ENCODE data around the gene LIAS. TPM values are rescaled to one million over a fixed set of nuclear protein-coding genes. Genes with fewer than 3 reads are reported as not detected.

The LIAS gene
- total RNA-seq, 1 experiment from 2014 or later: 23.1 TPM

DNA sequence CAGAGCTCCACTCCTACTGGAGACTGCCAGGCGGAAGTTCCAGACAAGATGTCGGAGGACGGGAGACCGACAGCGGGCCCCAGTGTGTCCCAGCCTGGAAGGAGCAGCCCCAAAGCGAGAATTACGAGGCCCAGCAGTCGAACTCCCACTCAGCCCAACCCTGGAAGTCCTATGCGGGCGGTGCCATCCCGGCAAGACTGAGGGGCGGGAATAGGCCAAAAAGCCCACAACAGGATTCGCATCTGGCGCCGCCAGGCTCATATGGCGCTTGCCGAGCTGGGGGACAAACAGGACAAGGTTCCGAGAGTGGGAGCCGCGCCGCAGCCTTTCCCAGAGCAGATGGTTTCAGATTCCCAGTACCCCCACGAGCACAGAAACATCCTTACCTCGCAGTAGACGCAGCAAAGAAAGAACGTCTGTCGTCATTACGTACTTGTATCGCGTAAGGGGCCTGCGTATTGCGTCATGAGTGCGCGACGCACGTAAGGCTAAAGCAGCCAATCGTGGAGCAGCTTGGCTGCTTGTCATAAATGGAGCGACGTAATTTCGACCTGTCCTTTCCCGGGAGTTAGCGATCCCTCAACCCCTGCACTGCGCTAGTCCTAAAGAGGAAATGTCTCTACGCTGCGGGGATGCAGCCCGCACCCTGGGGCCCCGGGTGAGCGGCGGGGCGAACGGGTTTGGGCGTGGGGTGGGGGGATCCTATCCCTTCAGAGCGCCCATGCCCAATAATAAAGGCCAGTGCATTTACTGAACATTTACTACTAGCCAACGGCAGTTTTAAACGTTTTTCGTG lies at the start of gene LIAS, which contains the start of gene RPL9 (continued):
- no peak for TF ChIP-seq PRDM15 (CRISPR knock-in tag; IDR thresholded peaks at IDR 0.05)
- no peak for TF ChIP-seq NR3C1 (CRISPR knock-in tag; conservative IDR thresholded peaks at IDR 0.05; ENCODE audit: low read depth)
- no peak for TF ChIP-seq AFF4 (CRISPR knock-in tag; IDR thresholded peaks at IDR 0.05; ENCODE audit: borderline replicate concordance)
- TF ChIP-seq IRF2 (CRISPR knock-in tag; IDR thresholded peaks at IDR 0.05; ENCODE audit: borderline replicate concordance, low read depth): no peak
- TF ChIP-seq, protein P1, sequence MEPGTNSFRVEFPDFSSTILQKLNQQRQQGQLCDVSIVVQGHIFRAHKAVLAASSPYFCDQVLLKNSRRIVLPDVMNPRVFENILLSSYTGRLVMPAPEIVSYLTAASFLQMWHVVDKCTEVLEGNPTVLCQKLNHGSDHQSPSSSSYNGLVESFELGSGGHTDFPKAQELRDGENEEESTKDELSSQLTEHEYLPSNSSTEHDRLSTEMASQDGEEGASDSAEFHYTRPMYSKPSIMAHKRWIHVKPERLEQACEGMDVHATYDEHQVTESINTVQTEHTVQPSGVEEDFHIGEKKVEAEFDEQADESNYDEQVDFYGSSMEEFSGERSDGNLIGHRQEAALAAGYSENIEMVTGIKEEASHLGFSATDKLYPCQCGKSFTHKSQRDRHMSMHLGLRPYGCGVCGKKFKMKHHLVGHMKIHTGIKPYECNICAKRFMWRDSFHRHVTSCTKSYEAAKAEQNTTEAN (CRISPR knock-in tag; IDR thresholded peaks at IDR 0.05): peak; percentile 78; the same call in 1 of the 2 replicates
- no peak for TF ChIP-seq RELA (CRISPR knock-in tag; IDR thresholded peaks at IDR 0.05; ENCODE audit: borderline replicate concordance)
- peak; percentile 80 for TF ChIP-seq FOXP1 (CRISPR knock-in tag; IDR thresholded peaks at IDR 0.05; ENCODE audit: borderline replicate concordance)
- TF ChIP-seq HMGA2 (CRISPR knock-in tag; IDR thresholded peaks at IDR 0.05): no peak
- no peak for TF ChIP-seq TEAD4 (CRISPR knock-in tag; IDR thresholded peaks at IDR 0.05)
- TF ChIP-seq ATF3 (CRISPR knock-in tag; conservative IDR thresholded peaks at IDR 0.05): no peak
- TF ChIP-seq ZNF671 (CRISPR knock-in tag; IDR thresholded peaks at IDR 0.05): no peak
- TF ChIP-seq JUN (CRISPR knock-in tag; IDR thresholded peaks at IDR 0.05): no peak
- TF ChIP-seq, protein P2, sequence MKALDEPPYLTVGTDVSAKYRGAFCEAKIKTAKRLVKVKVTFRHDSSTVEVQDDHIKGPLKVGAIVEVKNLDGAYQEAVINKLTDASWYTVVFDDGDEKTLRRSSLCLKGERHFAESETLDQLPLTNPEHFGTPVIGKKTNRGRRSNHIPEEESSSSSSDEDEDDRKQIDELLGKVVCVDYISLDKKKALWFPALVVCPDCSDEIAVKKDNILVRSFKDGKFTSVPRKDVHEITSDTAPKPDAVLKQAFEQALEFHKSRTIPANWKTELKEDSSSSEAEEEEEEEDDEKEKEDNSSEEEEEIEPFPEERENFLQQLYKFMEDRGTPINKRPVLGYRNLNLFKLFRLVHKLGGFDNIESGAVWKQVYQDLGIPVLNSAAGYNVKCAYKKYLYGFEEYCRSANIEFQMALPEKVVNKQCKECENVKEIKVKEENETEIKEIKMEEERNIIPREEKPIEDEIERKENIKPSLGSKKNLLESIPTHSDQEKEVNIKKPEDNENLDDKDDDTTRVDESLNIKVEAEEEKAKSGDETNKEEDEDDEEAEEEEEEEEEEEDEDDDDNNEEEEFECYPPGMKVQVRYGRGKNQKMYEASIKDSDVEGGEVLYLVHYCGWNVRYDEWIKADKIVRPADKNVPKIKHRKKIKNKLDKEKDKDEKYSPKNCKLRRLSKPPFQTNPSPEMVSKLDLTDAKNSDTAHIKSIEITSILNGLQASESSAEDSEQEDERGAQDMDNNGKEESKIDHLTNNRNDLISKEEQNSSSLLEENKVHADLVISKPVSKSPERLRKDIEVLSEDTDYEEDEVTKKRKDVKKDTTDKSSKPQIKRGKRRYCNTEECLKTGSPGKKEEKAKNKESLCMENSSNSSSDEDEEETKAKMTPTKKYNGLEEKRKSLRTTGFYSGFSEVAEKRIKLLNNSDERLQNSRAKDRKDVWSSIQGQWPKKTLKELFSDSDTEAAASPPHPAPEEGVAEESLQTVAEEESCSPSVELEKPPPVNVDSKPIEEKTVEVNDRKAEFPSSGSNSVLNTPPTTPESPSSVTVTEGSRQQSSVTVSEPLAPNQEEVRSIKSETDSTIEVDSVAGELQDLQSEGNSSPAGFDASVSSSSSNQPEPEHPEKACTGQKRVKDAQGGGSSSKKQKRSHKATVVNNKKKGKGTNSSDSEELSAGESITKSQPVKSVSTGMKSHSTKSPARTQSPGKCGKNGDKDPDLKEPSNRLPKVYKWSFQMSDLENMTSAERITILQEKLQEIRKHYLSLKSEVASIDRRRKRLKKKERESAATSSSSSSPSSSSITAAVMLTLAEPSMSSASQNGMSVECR (CRISPR knock-in tag; IDR thresholded peaks at IDR 0.05; ENCODE audit: borderline replicate concordance): no peak
- TF ChIP-seq, protein P3, sequence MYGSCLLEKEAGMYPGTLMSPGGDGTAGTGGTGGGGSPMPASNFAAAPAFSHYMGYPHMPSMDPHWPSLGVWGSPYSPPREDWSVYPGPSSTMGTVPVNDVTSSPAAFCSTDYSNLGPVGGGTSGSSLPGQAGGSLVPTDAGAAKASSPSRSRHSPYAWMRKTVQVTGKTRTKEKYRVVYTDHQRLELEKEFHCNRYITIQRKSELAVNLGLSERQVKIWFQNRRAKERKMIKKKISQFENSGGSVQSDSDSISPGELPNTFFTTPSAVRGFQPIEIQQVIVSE (CRISPR knock-in tag; IDR thresholded peaks at IDR 0.05; ENCODE audit: borderline replicate concordance): no peak
- TF ChIP-seq ZNF425 (CRISPR knock-in tag; conservative IDR thresholded peaks at IDR 0.05): no peak
- TF ChIP-seq CREM (CRISPR knock-in tag; IDR thresholded peaks at IDR 0.05): peak; percentile 100
- TF ChIP-seq FOXJ3 (CRISPR knock-in tag; IDR thresholded peaks at IDR 0.05; ENCODE audit: borderline replicate concordance): no peak
- TF ChIP-seq SMAD4 (CRISPR knock-in tag; IDR thresholded peaks at IDR 0.05): no peak
- TF ChIP-seq GRHL2 (CRISPR knock-in tag; IDR thresholded peaks at IDR 0.05; ENCODE audit: insufficient replicate concordance, severe bottlenecking): no peak
- TF ChIP-seq, protein P4, sequence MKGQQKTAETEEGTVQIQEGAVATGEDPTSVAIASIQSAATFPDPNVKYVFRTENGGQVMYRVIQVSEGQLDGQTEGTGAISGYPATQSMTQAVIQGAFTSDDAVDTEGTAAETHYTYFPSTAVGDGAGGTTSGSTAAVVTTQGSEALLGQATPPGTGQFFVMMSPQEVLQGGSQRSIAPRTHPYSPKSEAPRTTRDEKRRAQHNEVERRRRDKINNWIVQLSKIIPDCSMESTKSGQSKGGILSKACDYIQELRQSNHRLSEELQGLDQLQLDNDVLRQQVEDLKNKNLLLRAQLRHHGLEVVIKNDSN (CRISPR knock-in tag; IDR thresholded peaks at IDR 0.05): peak; percentile 24; the same call in 1 of the 2 replicates
